HL-60 (cell line): ENCODE data around the gene DIP2C.

Experiments
- POLR2AphosphoS5 ChIP-seq: IDR thresholded peaks from 2 replicates; pipeline ENCODE4 v1.6.1; 2012; ENCODE audit warnings: low read depth
- TF ChIP-seq, protein P1 (sequence below): IDR thresholded peaks from one replicate; pipeline ENCODE4 v1.5.1; 2011; ENCODE audit warnings: low read length, control low read depth, inconsistent platforms; ENCODE audit not compliant: insufficient read depth
- TF ChIP-seq, protein P2 (sequence below): IDR thresholded peaks from 2 replicates; pipeline ENCODE4 v1.6.1; 2012; ENCODE audit warnings: low read depth; ENCODE audit not compliant: insufficient replicate concordance

DNA sequence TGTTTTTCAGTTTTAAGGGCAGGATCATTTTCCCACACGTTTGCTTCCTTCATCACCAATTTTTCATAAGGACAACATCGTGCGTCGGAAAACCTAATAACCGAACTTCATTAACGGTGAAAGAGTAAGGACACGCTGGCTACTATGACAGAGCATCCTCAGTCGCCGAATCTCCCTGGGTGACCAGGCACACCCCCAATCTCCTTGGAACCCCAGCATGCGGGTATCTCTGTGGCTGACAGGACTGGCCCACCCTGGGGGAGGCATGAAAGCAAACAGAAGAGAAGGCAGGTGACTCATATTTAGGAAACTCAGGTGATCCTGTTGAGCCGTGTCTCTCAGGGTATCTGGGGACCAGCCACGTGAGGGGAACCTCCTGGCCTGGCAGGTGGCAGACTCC lies 134.2 kb downstream of the DIP2C start:
- TF ChIP-seq, protein P1, sequence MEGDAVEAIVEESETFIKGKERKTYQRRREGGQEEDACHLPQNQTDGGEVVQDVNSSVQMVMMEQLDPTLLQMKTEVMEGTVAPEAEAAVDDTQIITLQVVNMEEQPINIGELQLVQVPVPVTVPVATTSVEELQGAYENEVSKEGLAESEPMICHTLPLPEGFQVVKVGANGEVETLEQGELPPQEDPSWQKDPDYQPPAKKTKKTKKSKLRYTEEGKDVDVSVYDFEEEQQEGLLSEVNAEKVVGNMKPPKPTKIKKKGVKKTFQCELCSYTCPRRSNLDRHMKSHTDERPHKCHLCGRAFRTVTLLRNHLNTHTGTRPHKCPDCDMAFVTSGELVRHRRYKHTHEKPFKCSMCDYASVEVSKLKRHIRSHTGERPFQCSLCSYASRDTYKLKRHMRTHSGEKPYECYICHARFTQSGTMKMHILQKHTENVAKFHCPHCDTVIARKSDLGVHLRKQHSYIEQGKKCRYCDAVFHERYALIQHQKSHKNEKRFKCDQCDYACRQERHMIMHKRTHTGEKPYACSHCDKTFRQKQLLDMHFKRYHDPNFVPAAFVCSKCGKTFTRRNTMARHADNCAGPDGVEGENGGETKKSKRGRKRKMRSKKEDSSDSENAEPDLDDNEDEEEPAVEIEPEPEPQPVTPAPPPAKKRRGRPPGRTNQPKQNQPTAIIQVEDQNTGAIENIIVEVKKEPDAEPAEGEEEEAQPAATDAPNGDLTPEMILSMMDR: no peak
- TF ChIP-seq POLR2AphosphoS5: no peak
- TF ChIP-seq, protein P2, sequence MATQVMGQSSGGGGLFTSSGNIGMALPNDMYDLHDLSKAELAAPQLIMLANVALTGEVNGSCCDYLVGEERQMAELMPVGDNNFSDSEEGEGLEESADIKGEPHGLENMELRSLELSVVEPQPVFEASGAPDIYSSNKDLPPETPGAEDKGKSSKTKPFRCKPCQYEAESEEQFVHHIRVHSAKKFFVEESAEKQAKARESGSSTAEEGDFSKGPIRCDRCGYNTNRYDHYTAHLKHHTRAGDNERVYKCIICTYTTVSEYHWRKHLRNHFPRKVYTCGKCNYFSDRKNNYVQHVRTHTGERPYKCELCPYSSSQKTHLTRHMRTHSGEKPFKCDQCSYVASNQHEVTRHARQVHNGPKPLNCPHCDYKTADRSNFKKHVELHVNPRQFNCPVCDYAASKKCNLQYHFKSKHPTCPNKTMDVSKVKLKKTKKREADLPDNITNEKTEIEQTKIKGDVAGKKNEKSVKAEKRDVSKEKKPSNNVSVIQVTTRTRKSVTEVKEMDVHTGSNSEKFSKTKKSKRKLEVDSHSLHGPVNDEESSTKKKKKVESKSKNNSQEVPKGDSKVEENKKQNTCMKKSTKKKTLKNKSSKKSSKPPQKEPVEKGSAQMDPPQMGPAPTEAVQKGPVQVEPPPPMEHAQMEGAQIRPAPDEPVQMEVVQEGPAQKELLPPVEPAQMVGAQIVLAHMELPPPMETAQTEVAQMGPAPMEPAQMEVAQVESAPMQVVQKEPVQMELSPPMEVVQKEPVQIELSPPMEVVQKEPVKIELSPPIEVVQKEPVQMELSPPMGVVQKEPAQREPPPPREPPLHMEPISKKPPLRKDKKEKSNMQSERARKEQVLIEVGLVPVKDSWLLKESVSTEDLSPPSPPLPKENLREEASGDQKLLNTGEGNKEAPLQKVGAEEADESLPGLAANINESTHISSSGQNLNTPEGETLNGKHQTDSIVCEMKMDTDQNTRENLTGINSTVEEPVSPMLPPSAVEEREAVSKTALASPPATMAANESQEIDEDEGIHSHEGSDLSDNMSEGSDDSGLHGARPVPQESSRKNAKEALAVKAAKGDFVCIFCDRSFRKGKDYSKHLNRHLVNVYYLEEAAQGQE: no peak
